A673 (cell line): ENCODE data around the gene KCNK16. TPM values are rescaled to one million over a fixed set of nuclear protein-coding genes. Genes with fewer than 3 reads are reported as not detected.

Source experiments
- BruUV-seq: library from RNA; stranded (reverse); fragments of 400-500 nt; replicated peaks from 2 replicates; lab custom pipeline; 2021; lab: Mats Ljungman, UMichigan
- CTCF ChIA-PET: fragments of 300-600 bp; sonication (Branson Sonifier 250); formaldehyde crosslinking; loops from one replicate; lab custom pipeline; 2022; ENCODE audit warnings: antibody characterized with exemption; lab: Charles Lee
- POLR2A ChIA-PET: fragments of 300-600 bp; sonication (Branson Sonifier 250); formaldehyde crosslinking; loops from one replicate; lab custom pipeline; 2022; ENCODE audit warnings: antibody characterized with exemption; ENCODE audit not compliant: low non-redundant PET; lab: Charles Lee
- DNase-seq: peaks from one replicate; pipeline ENCODE4 v3.0.0-alpha.2; 2015; ENCODE audit warnings: low spot score
- H3K27ac ChIP-seq: fragments of 200-600 bp; sonication (generic); 2 replicates; pipeline ENCODE4 v1.5.1; 2016; ENCODE audit warnings: mixed run types, low read depth, mild to moderate bottlenecking, mixed read lengths, antibody characterized with exemption, low read length; ENCODE audit not compliant: poor library complexity, severe bottlenecking
- H3K27me3 ChIP-seq: fragments of 200-600 bp; sonication (generic); replicated peaks from 2 replicates; pipeline ENCODE4 v1.6.1; 2017; ENCODE audit warnings: mixed run types, low read depth, mild to moderate bottlenecking, mixed read lengths, antibody characterized with exemption, low read length; ENCODE audit not compliant: insufficient read depth, poor library complexity
- H3K36me3 ChIP-seq: fragments of 200-600 bp; sonication (generic); 2 replicates; pipeline ENCODE4 v1.6.1; 2016; ENCODE audit warnings: mixed run types, mild to moderate bottlenecking, mixed read lengths, antibody characterized with exemption, low read length; ENCODE audit not compliant: insufficient read depth, poor library complexity, severe bottlenecking
- H3K4me1 ChIP-seq: fragments of 200-600 bp; sonication (generic); 2 replicates; pipeline ENCODE4 v1.6.1; 2017; ENCODE audit warnings: mixed run types, mild to moderate bottlenecking, mixed read lengths, antibody characterized with exemption, low read length; ENCODE audit not compliant: insufficient read depth, poor library complexity, severe bottlenecking
- H3K4me3 ChIP-seq: fragments of 200-600 bp; sonication (generic); 2 replicates; pipeline ENCODE4 v1.5.1; 2016; ENCODE audit warnings: low read depth, mixed run types, mild to moderate bottlenecking, mixed read lengths, low read length; ENCODE audit not compliant: poor library complexity, severe bottlenecking
- H3K9me3 ChIP-seq: fragments of 200-600 bp; sonication (generic); 2 replicates; pipeline ENCODE4 v1.6.1; 2016; ENCODE audit warnings: mixed run types, low read depth, mild to moderate bottlenecking, mixed read lengths, antibody characterized with exemption, low read length; ENCODE audit not compliant: poor library complexity, severe bottlenecking
- CTCF ChIP-seq: fragments of 300-800, 200-600 bp; sonication (generic); conservative IDR thresholded peaks from 2 replicates; pipeline ENCODE4 v1.5.1; 2017; ENCODE audit warnings: low read depth, mild to moderate bottlenecking, antibody characterized with exemption, low read length, moderate library complexity, mixed read lengths
- EZH2 ChIP-seq: fragments of 200-600 bp; sonication (generic); IDR thresholded peaks from 2 replicates; pipeline ENCODE4 v1.6.1; 2017; ENCODE audit warnings: borderline replicate concordance, low read depth, mild to moderate bottlenecking, mixed read lengths, antibody characterized with exemption, low read length; ENCODE audit not compliant: poor library complexity, severe bottlenecking
- intact Hi-C: fragments of 100-400 bp; cut with micrococcal nuclease; formaldehyde crosslinking; loops from one replicate; pipeline ENCODE4 v1.10.0; 2022; ENCODE audit not compliant: unreplicated experiment
- total RNA-seq: library from RNA; stranded (reverse); gene quantifications from 2 replicates; pipeline ENCODE4 v1.2.3, GENCODE V29; 2021

The KCNK16 gene
- total RNA-seq, 1 experiment from 2014 or later: not detected

DNA sequence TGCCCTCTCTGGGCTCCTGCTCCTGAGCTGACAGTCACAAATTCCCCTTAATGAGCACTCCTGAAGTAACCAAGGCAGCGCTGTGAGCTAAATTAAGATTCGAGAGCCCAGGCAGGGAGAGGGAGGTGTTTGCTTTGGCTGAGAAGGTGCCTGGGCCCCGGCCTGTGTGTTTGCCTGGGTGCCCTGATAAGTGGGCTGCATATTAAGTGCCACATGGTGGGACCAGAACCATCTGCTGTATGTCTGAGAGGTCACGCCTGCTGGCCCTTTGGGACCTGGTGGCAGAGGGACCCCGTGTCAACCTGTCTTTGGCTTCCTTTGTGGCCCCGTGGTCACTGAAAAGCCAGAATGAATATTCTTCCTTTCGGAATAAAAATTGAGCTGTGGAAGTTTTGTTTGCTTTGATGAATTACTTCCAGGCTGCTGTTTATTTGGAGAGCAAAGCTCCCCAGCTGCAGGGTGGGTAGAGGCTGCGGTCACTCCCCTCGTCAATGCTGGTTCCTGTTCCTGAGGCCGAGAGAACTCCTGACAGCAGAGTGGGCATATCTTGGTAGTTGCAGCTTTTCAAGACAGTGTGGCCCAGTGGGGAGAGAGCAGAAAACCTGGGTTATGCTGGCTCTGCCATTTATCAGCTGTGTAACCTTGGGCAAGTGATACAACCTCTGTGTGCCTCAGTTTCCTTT, 17.5 kb upstream of the KCNK16 start:
- Histone ChIP-seq H3K36me3 (no peaks in the 10 kb centered on the region), H3K4me3 (no peak overlapping the region), H3K4me1 (no peaks in the 10 kb centered on the region), H3K27me3 (peaks cover 5% of the 10 kb centered on the region), H3K27ac (no peak overlapping the region), H3K9me3 (no peaks in the 10 kb centered on the region)
- no TSS peak for BruUV-seq
- ChIA-PET CTCF (no interaction called here), POLR2A (no interaction called here)
- no peak for TF ChIP-seq CTCF
- no peak for TF ChIP-seq EZH2
- intact Hi-C loops: no loop called here
- DNase-seq: no peak

DNA sequence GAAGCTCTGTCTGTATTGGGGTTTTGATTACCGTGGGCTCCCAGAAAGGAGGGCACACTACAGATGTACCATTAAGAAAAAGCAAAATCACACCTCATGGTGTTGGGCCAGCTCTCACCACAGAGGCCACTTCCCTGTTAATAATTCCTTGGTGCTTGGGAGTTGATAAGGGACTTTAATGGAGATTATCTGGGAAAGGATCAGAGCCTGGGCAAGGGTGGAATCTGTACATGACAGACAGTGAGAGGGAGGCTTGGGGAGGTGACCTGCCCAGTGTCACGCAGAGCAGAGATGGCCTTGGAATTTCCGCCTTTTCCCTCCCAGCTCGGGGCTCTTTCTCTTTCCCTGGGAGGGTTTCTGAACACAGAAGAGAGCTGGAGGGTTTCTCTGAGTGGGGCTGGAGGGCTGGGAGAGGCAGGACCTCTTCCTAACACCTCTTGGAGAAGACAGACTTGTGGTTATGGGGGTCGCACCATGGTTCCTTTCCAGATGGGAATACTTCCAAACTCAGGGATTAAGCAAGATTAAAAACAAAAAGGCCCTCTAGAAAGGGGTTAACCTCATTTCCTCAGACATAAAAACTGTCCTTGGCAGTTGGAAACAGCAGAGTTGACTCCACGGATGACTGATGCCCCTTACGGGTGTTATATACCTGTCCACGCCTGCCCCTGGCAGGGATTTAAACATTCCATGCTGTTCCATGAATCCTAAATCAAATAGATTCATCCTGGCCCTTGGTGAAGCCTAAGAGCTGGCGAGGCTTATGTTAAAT, 16.8 kb upstream of the KCNK16 start:
- no TSS peak for BruUV-seq
- intact Hi-C loops: no loop called here
- Histone ChIP-seq H3K4me3 (no peak overlapping the region), H3K9me3 (no peaks in the 10 kb centered on the region), H3K36me3 (no peaks in the 10 kb centered on the region), H3K27me3 (peaks cover 5% of the 10 kb centered on the region), H3K27ac (no peak overlapping the region), H3K4me1 (no peaks in the 10 kb centered on the region)
- ChIA-PET POLR2A (no interaction called here), CTCF (no interaction called here)
- no peak for DNase-seq
- TF ChIP-seq EZH2 (no peak), CTCF (no peak)

DNA sequence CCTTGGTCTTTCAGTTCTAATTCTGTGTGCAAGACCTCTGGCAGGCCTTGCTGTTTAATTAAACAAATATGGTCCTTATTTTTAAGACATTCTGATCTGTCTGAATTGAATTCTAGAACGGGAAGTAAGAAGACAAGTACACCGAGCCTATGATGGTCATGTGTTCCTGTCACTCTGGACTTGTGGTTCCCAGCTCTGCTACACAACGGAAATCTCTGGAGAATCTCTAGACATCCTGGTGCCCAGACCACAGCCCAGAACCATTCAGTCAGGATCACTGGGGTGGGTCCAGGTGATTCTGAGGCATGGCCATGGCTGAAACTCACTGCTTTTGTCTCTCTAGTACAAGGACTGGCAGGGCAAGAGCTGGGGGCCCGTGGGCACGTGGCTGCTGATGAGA, 15.9 kb upstream of the KCNK16 start:
- no peak for DNase-seq
- intact Hi-C loops: no loop called here
- Histone ChIP-seq H3K27me3 (peaks cover 5% of the 10 kb centered on the region), H3K4me3 (no peak overlapping the region), H3K27ac (no peak overlapping the region), H3K9me3 (no peaks in the 10 kb centered on the region), H3K36me3 (no peaks in the 10 kb centered on the region), H3K4me1 (no peaks in the 10 kb centered on the region)
- ChIA-PET CTCF (no interaction called here), POLR2A (no interaction called here)
- TF ChIP-seq EZH2: no peak
- no TSS peak for BruUV-seq
